SU-DHL-6 (cell line): ENCODE data around the gene CTU2.

ENCODE experiments used
- H2AFZ ChIP-seq: fragments of 200-600 bp; sonication (generic); 2 replicates; pipeline ENCODE4 v1.6.1; 2014; ENCODE audit warnings: low read depth, mild to moderate bottlenecking, moderate library complexity, mixed read lengths, antibody characterized with exemption, low read length; ENCODE audit not compliant: severe bottlenecking
- H3F3A ChIP-seq: fragments of 200-600 bp; shearing (Covaris generic); 2 replicates; pipeline ENCODE4 v1.6.0; 2016; ENCODE audit warnings: antibody characterized with exemption, mild to moderate bottlenecking; ENCODE audit not compliant: insufficient read depth
- H3K27ac ChIP-seq: fragments of 200-600 bp; sonication (generic); 2 replicates; pipeline ENCODE4 v1.5.1; 2016; ENCODE audit warnings: low read depth, mild to moderate bottlenecking, low read length, moderate library complexity, mixed read lengths
- H3K27me3 ChIP-seq: fragments of 200-600 bp; sonication (generic), shearing (Covaris generic); 2 replicates; pipeline ENCODE4 v1.6.0; 2014; ENCODE audit warnings: mild to moderate bottlenecking, low read length
- H3K36me3 ChIP-seq: fragments of 200-600 bp; sonication (generic); 2 replicates; pipeline ENCODE4 v1.6.1; 2014; ENCODE audit warnings: mild to moderate bottlenecking, low read length, mixed read lengths
- H3K4me2 ChIP-seq: fragments of 300-600, 200-600 bp; shearing (Covaris generic), sonication (generic); 2 replicates; pipeline ENCODE4 v1.6.0; 2014; ENCODE audit warnings: low read length, low read depth, mild to moderate bottlenecking; ENCODE audit not compliant: poor library complexity, severe bottlenecking
- H3K4me3 ChIP-seq: fragments of 200-600 bp; sonication (generic); 2 replicates; pipeline ENCODE4 v1.5.1; 2014; ENCODE audit warnings: antibody characterized with exemption, low read length, mild to moderate bottlenecking, mixed read lengths; ENCODE audit not compliant: insufficient read depth, poor library complexity, severe bottlenecking
- H3K79me2 ChIP-seq: fragments of 200-600 bp; sonication (generic); 2 replicates; pipeline ENCODE4 v1.6.1; 2014; ENCODE audit warnings: mild to moderate bottlenecking, low read length, moderate library complexity; ENCODE audit not compliant: insufficient read depth
- H3K9ac ChIP-seq: fragments of 200-600 bp; sonication (generic); 2 replicates; pipeline ENCODE4 v1.7.0; 2014; ENCODE audit warnings: mild to moderate bottlenecking, low read length
- H3K9me2 ChIP-seq: fragments of 200-600 bp; sonication (generic); replicated peaks from 2 replicates; pipeline ENCODE4 v1.6.1; 2014; ENCODE audit warnings: low read length; ENCODE audit not compliant: insufficient read depth
- H3K9me3 ChIP-seq: fragments of 200-600 bp; sonication (generic); 2 replicates; pipeline ENCODE4 v1.6.1; 2014; ENCODE audit warnings: low read length, mixed read lengths; ENCODE audit not compliant: insufficient read depth
- H4K20me1 ChIP-seq: fragments of 200-600 bp; sonication (generic); 2 replicates; pipeline ENCODE4 v1.6.1; 2014; ENCODE audit warnings: low read depth, mild to moderate bottlenecking, antibody characterized with exemption, low read length, moderate library complexity, mixed read lengths
- CTCF ChIP-seq: fragments of 200-600 bp; sonication (generic); IDR thresholded peaks from one replicate; pipeline ENCODE4 v1.5.1; 2017; ENCODE audit warnings: antibody characterized with exemption, mild to moderate bottlenecking, low read length, moderate library complexity; ENCODE audit not compliant: insufficient read depth, poor library complexity, severe bottlenecking
- EZH2phosphoT487 ChIP-seq: fragments of 200-600 bp; sonication (generic), shearing (Covaris generic); conservative IDR thresholded peaks from 2 replicates; pipeline ENCODE4 v1.6.1; 2018; ENCODE audit warnings: mild to moderate bottlenecking, antibody characterized with exemption, low read length, moderate library complexity, mixed read lengths

Gene CTU2

GRCh38 chr16:88724855-88725555 lies 18.7 kb downstream of the CTU2 start:
- Histone ChIP-seq H3K36me3 (no peaks in the 10 kb centered on the region), H3K27me3 (no peaks in the 10 kb centered on the region), H3K9ac (no peak overlapping the region), H3K9me3 (no peaks in the 10 kb centered on the region), H3K27ac (no peak overlapping the region), H3K9me2 (no peaks in the 10 kb centered on the region), H3F3A (no peaks in the 10 kb centered on the region), H4K20me1 (no peaks in the 10 kb centered on the region), H3K4me2 (no peak overlapping the region), H2AFZ (no peak overlapping the region), H3K79me2 (no peaks in the 10 kb centered on the region), H3K4me3 (no peak overlapping the region)
- TF ChIP-seq CTCF = no peak

GRCh38 chr16:88725609-88726407 lies 19.5 kb downstream of the CTU2 start:
- Histone ChIP-seq H3K9me2 (no peaks in the 10 kb centered on the region), H4K20me1 (no peaks in the 10 kb centered on the region), H3K36me3 (no peaks in the 10 kb centered on the region), H3K4me3 (no peak overlapping the region), H3K9me3 (no peaks in the 10 kb centered on the region), H3K79me2 (no peaks in the 10 kb centered on the region), H2AFZ (no peak overlapping the region), H3K27ac (no peak overlapping the region), H3F3A (no peaks in the 10 kb centered on the region), H3K27me3 (no peaks in the 10 kb centered on the region), H3K9ac (no peak overlapping the region), H3K4me2 (no peak overlapping the region)
- no peak for TF ChIP-seq CTCF
- TF ChIP-seq EZH2phosphoT487 = no peak

GRCh38 chr16:88726408-88726749 lies 20.1 kb downstream of the CTU2 start:
- TF ChIP-seq CTCF (no peak), EZH2phosphoT487 (no peak)
- Histone ChIP-seq H3K36me3 (no peaks in the 10 kb centered on the region), H3K9me2 (no peaks in the 10 kb centered on the region), H3K9ac (no peak overlapping the region), H3F3A (no peaks in the 10 kb centered on the region), H3K4me2 (no peak overlapping the region), H3K4me3 (no peak overlapping the region), H2AFZ (no peak overlapping the region), H3K9me3 (no peaks in the 10 kb centered on the region), H4K20me1 (no peaks in the 10 kb centered on the region), H3K79me2 (no peaks in the 10 kb centered on the region), H3K27ac (no peak overlapping the region), H3K27me3 (no peaks in the 10 kb centered on the region)
